C4-2B (cell line): ENCODE measurements around the gene GRIN2D.
A peak's percentile ranks its signal among the peaks of the same experiment; 100 is the strongest.

ENCODE experiments used
- H3K27ac ChIP-seq: fragments of 450-650 bp; 2 replicates; pipeline ENCODE4 v1.5.1; 2017
- CTCF ChIP-seq: fragments of 450-650 bp; conservative IDR thresholded peaks from 2 replicates; pipeline ENCODE4 v1.5.1; 2017; ENCODE audit warnings: mild to moderate bottlenecking
- ZFX ChIP-seq: fragments of 450-650 bp; IDR thresholded peaks from 2 replicates; pipeline ENCODE4 v1.6.1; 2017

GRIN2D gene

GRCh38 chr19:48415806-48416221 is 22.3 kb downstream of the GRIN2D start:
- no peak for TF ChIP-seq ZFX
- TF ChIP-seq CTCF, result no peak
- H3K27ac ChIP-seq, result no peak overlapping the region

- TF ChIP-seq ZFX (no peak), CTCF (no peak)
- H3K27ac ChIP-seq, result no peak overlapping the region
Measured at GRCh38 chr19:48417421-48417820, 24.0 kb downstream of the GRIN2D start.

- no peak for TF ChIP-seq CTCF
- no peak for TF ChIP-seq ZFX
- H3K27ac ChIP-seq, result no peak overlapping the region
Measured at GRCh38 chr19:48418317-48419064, 25.0 kb downstream of the GRIN2D start.

- no peak overlapping the region for H3K27ac ChIP-seq
- no peak for TF ChIP-seq ZFX
- no peak for TF ChIP-seq CTCF
Measured at GRCh38 chr19:48419158-48419920, 25.9 kb downstream of the GRIN2D start.

- no peak for TF ChIP-seq CTCF
- no peak for TF ChIP-seq ZFX
- peak overlapping the region; percentile 87 for H3K27ac ChIP-seq
Measured at GRCh38 chr19:48421548-48421947, 28.1 kb downstream of the GRIN2D start.

GRCh38 chr19:48424694-48425219 is 31.3 kb downstream of the GRIN2D start:
- TF ChIP-seq ZFX (no peak), CTCF (no peak)
- H3K27ac ChIP-seq, result no peak overlapping the region; the same call in 1 of the 2 replicates

- H3K27ac ChIP-seq, result no peak overlapping the region; the same call in 1 of the 2 replicates
- no peak for TF ChIP-seq ZFX
- no peak for TF ChIP-seq CTCF
Measured at GRCh38 chr19:48428670-48429069, 35.2 kb downstream of the GRIN2D start.
